Medulla oblongata (tissue), 1 donor: ENCODE measurements around the gene CCDC146.

ENCODE experiments used
- DNase-seq: peaks from one replicate; pipeline ENCODE4 v3.0.0-alpha.2; 2015; ENCODE audit errors: extremely low spot score

Gene CCDC146

GRCh38 chr7:77289387-77289786 lies 167.0 kb downstream of the CCDC146 start:
- no peak for DNase-seq

GRCh38 chr7:77290425-77290824 lies 168.0 kb downstream of the CCDC146 start:
- DNase-seq, result no peak

GRCh38 chr7:77293046-77293445 lies 170.6 kb downstream of the CCDC146 start:
- DNase-seq, result no peak

- DNase-seq, result no peak
Observed at GRCh38 chr7:77295549-77295948, 173.1 kb downstream of the CCDC146 start.

- no peak for DNase-seq
Observed at GRCh38 chr7:77306231-77307067, 184.0 kb downstream of the CCDC146 start.

- no peak for DNase-seq
Observed at GRCh38 chr7:77308792-77309191, 186.4 kb downstream of the CCDC146 start.

- DNase-seq, result no peak
Observed at GRCh38 chr7:77309714-77310220, 187.4 kb downstream of the CCDC146 start.

- no peak for DNase-seq
Observed at GRCh38 chr7:77310982-77311381, 188.6 kb downstream of the CCDC146 start.

- DNase-seq, result no peak
Observed at GRCh38 chr7:77313085-77313484, 190.7 kb downstream of the CCDC146 start.

- no peak for DNase-seq
Observed at GRCh38 chr7:77313876-77314480, 191.6 kb downstream of the CCDC146 start.

GRCh38 chr7:77315182-77315591 lies 192.8 kb downstream of the CCDC146 start:
- no peak for DNase-seq

GRCh38 chr7:77316219-77316978 lies 194.0 kb downstream of the CCDC146 start:
- DNase-seq, result no peak

- no peak for DNase-seq
Observed at GRCh38 chr7:77318019-77318418, 195.6 kb downstream of the CCDC146 start.

GRCh38 chr7:77320137-77320536 lies 197.7 kb downstream of the CCDC146 start:
- no peak for DNase-seq

- no peak for DNase-seq
Observed at GRCh38 chr7:77320714-77321113, 198.3 kb downstream of the CCDC146 start.

GRCh38 chr7:77321300-77321699 lies 198.9 kb downstream of the CCDC146 start:
- DNase-seq, result peak; percentile 41

- DNase-seq, result no peak
Observed at GRCh38 chr7:77326131-77326530, 203.7 kb downstream of the CCDC146 start.

GRCh38 chr7:77327067-77327931 lies 204.9 kb downstream of the CCDC146 start:
- peak; percentile 33 for DNase-seq

GRCh38 chr7:77327932-77328628 lies 205.7 kb downstream of the CCDC146 start:
- DNase-seq, result no peak

GRCh38 chr7:77328669-77329068 lies 206.3 kb downstream of the CCDC146 start:
- DNase-seq, result no peak
